ENCODE results near the gene PPFIBP2.
"Not testable (repeated sequence)": the region's sequence is repeated elsewhere in the genome, so short reads cannot be mapped to it uniquely, and the experiment has no call there.

PPFIBP2 gene

DNA sequence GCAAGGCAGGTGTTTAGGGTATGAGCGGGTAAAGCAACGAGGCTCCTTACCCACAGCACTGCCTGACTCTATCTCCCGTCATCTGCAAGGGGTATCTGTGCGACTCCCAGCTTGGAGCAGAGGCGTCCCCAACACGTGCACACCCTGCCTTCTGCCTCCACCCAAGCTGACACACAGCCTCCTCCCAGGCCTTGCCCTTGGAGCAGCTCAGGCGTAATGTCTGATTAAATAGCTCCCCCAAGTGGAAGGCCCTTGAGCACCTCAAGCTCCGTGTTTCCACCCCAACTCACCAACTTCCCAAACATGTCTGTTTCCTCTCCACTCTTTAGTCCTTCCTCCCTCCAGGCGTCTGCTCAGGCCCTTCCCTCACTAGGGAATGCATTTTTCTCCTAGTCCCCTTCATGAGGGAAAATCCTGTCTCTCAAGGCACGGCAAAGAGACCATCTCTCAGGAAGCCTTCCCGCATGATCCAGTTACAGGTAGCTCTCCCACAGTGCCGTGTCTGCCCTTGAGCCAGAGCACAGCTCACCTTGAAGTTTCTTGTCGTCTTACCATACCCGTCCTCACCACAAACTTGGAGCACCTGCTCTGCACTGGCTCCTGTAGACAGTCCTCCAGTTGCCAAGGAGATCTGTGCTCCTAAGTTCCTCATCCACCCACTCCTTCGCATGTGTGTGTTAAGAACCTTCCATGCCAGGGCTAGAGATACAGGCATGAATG is 143.7 kb downstream of the PPFIBP2 start:
- no peak for DNase-seq (ENCODE audit: low read depth in 1 of 2, low spot score in 1 of 2)

DNA sequence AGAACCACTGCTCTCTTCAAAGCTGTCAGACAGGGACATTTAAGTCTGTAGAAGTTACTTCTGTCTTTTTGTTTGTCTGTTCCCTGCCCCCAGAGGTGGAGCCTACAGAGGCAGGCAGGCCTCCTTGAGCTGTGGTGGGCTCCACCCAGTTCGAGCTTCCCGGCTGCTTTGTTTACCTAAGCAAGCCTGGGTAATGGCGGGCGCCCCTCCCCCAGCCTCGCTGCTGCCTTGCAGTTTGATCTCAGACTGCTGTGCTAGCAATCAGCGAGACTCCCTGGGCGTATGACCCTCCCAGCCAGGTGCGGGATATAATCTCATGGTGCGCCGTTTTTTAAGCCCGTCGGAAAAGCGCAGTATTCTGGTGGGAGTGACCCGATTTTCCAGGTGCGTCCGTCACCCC is 149.7 kb downstream of the PPFIBP2 start:
- DNase-seq (ENCODE audit: low read depth in 1 of 2, low spot score in 1 of 2): not testable (repeated sequence)

DNA sequence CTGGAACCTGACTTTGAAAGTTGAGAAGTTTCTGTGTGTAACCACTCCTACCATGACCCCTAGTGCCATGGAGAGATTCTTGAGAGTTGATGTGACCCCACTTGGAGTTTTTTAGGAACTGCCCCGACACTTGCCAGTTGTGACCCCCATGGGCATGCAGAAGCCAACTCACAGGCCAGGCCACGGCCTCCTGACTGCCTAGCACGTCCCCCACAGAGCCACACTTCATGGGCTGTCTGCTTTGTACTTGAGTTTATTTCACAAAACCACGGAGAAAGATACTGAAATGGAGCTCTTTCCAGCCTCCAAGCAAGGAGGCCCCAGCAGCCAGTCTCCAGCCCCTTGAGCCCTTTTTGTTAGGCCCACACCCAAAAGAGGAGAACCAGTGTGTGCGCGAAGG is 151.1 kb downstream of the PPFIBP2 start:
- DNase-seq (ENCODE audit: low read depth in 1 of 2, low spot score in 1 of 2): no peak

DNA sequence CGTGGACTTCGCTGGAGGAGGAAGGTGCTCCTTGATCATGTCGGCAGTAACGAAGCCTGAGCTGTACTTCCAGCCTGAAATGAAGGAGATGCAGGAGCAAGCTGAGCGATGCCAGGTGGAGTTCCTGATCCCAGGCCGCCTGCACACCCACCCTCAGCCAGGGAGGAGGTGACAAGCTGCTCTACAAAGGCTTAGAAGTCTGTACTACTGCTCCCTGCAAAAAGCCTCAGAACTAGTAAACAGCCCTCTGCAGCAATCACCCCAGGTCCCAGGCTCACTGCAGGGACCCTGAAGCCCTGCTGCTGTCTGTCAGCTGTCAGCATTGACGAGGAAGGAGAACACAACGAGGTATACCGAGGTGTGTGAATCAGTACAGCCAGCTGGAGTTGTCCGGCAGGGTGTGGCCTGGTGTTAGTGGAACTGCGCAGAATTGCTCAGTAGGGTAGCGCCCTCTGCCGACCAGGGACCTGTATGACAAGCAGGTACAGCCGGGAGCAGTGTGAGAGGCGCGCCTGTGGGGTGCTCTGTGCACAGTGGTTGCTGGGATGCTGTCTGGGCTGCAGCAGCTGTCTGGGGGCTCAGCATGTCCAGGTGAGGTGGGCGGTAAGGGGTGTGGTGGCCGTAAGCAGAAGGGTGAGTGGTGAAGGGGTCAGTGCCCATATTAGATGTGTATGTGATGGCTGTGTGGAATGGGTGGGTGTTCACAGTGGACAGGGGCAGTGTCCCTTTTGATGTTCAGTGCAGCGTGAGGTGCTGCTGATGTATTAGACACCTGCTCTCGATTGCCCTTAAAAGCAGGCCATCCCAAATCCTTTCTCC is 151.9 kb downstream of the PPFIBP2 start:
- peak; percentile 38 to 59 for DNase-seq (ENCODE audit: low read depth in 1 of 2, low spot score in 1 of 2)

DNA sequence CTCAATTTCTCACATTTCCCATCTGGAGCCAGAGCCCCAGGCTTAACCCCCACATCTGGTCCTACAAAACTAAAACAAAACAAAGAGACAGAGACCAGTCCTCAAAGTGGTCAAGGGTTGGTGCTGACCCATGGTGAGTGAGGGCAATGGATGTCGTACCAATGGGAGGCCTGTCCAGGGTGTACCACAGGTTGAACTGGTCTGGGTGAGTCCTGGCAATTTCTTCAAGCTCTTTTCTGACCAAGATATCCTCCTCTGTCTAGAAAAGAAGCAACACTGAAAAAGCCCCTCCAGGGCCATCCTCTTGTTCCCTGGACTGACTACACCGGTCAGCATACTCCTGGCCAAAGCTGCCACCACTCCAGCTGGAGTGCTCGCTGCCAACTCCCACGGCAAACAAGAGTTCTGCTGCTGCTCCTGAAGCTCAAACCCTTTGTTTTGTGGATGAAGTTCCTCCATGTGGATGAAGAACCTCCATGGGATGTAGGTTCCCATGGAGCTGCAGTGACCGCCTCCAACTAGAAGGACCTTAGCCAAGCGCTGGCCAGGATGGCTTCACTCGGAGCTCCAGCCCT is 152.6 kb downstream of the PPFIBP2 start:
- no peak for DNase-seq (ENCODE audit: low read depth in 1 of 2, low spot score in 1 of 2)

DNA sequence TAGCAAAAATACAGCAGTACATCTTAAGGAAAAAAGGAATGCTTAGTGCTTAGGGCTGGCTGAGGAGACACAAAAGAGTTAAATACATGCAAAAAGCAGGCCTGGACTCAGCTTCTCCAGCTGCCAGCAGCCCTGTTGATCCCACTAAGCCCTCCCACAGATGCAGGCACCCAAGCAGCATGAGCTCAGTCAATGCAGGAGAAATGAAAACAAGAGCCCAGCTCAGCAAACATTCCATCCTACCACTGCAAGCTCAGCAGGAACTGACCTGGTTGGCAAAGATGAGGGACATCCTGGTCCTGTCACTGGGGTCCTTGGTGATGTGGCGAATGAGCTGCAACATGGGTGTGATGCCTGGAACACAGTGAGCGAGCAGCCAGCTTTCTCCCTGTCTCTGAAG is 153.7 kb downstream of the PPFIBP2 start:
- no peak for DNase-seq (ENCODE audit: low read depth in 1 of 2, low spot score in 1 of 2)

DNA sequence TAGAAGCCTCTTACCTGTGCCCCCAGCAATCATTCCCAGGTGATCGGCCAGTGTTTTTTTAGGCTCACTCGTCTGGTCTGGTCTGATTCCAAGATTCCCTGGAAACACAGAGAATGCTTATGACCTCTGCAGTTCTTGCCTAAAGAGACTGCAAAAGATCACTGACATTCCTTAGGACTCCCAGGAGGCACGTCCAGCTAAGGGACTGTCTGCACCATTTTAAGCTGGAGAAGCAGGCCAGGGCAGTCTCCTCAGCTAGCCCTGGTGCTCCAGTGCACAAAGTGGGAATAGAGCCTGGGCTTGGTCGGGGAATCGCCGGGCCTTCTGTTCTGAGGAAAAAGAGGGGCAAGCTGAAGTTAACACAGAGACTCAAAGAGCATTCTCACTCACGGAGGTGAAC is 154.7 kb downstream of the PPFIBP2 start:
- DNase-seq (ENCODE audit: low read depth in 1 of 2, low spot score in 1 of 2): no peak

DNA sequence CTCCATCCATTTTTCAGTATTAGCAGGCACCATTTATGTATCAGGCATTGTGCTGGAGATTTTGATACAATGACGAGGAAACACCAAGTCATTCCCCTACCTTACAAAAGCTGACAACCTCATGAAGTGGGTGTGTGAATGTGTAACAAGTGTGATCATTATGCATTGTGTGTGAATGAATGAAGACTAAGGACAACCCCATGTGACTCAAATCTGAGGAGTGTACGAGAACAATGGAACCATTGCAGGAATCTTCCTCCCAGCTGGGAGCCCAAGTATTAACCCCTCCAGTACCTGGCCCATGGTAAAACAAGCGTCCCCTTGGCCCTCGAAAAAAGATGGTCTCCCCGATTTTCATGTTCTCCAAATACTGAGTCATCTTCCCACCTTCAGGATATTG is 155.1 kb downstream of the PPFIBP2 start:
- no peak for DNase-seq (ENCODE audit: low read depth in 1 of 2, low spot score in 1 of 2)

DNA sequence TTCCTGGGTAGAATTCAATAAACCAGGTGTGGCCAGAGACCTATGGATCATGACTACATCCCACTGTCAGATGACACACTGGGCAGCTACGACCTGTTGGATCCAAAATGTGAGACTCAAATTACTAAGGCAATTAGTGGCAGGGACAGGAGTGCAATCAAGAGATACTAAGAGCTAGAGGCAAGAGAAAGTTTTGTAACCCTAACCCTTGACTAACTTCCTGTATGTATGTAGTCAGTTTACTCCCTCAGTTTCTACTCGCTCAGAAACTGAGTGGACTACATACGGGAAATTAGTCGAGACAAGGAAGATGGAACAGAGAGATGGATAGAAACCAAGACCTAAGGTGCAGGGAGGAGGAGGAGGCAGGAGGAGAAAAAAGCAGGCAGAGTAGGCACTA is 156.8 kb downstream of the PPFIBP2 start:
- DNase-seq (ENCODE audit: low read depth in 1 of 2, low spot score in 1 of 2): no peak

DNA sequence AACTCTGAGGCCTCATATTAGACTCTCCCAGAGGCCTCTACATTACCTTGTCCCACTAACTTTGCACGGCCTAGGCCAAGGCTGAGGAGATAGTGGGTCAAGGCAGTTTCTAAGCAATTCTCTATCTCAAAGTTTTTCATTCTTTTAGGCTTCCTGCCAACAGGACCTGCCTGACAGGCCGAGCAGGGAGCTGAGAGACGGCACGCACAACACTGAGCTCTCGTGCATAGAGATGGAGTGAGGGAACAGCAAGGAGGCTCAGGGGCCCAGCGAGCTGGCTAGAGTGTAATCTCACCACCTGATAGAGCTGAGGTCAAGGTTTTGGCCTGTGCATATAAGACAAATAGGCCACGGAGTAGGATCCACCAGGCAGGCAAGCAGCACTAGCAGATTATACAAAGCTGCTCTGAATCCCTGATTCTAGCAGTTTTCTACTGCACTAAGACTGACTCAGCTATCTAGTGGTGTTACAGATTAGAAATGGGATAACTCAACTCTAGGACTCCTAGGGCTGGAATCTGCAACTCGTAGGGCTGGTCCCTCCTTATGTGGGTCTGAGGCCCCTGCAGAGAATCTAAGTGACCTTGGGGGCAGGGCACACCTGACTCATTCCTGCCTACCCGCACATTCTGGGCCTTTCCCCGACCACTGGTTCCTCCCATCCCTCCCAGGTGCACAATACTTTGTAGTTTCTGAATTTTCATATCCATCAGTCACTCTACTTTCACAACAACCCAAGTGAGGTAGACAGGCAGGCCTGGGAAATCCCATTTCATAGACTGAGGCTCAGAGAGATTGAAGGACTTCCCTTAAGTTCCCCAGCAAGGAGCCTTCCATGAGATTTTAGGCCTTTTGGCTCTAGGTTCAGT is 157.8 kb downstream of the PPFIBP2 start:
- no peak for DNase-seq (ENCODE audit: low read depth in 1 of 2, low spot score in 1 of 2)

DNA sequence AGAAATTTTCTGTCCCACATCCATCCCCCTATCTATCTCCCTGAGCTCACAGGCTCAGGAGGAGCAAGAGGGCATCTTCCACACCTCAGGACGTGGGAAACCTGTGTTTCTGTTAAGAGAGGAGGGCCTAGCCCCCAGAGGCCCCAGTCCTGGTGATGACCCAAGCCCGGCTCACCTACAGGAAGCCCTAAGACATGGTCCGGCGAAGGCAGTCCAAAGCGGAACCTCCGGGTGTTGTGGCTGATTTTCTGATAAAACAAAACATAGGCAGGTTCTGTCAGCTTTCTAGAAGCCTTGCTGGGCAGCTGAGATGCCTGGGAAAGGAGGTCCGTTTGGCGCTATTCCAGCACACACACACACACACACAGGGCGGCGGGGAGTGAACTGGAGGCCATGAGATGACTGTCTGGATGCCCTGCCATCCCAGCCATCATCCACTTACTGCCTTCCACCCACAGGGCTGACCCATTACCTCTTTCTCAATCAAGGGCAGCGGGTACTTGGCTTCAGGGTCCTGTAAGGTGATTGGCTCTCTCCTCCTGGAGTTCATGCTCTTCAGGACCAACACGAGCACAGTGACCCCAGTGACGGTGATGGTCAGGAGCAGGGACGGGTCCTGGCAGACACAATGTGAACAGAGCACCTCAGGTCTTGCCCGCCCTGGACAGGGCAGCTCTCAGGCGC is 158.6 kb downstream of the PPFIBP2 start:
- DNase-seq (ENCODE audit: low read depth in 1 of 2, low spot score in 1 of 2): no peak

DNA sequence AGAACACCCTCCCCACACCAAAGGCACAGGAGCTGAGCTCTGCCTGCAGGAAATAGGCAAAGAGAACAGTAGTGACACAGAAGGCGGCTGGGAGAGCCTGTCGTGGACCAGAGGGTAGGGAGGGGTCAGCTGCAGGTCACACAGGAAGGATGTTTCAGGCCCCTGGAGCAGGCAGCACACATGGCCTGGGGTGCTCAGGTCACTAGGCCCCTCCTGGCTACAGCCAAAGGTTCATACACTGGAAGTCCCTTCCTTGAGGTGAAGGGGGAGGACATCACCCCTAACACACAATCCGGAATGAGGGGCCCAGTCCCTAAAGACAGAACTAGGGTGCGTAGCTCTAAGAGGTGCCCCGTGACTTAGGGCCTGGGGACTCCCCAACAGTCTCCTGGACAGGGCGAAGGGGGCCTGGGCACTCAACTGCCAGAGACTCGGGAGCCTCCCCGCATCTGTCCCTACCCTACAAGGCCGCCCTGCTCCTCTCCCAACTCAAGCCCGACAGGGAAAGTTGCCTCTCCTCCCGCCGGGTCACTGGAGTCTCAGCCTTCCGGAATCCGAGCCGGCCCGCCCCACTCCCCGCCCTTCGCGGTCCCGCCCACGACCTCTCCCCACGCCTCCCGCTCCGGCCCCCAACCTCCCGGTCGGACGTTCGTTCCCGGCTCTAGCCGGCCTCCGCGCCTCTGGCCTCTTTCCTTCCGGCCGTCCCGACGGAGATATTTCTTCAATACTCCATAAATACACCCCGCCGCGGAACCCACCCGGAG is 159.3 kb downstream of the PPFIBP2 start, which contains the start of gene CYB5R2:
TSS of gene CYB5R2 (minus strand) at position 541 of the 764 bp plus-strand sequence. CDS start 675 bp downstream, outside the sequence.
- no peak for DNase-seq (ENCODE audit: low read depth in 1 of 2, low spot score in 1 of 2)

DNA sequence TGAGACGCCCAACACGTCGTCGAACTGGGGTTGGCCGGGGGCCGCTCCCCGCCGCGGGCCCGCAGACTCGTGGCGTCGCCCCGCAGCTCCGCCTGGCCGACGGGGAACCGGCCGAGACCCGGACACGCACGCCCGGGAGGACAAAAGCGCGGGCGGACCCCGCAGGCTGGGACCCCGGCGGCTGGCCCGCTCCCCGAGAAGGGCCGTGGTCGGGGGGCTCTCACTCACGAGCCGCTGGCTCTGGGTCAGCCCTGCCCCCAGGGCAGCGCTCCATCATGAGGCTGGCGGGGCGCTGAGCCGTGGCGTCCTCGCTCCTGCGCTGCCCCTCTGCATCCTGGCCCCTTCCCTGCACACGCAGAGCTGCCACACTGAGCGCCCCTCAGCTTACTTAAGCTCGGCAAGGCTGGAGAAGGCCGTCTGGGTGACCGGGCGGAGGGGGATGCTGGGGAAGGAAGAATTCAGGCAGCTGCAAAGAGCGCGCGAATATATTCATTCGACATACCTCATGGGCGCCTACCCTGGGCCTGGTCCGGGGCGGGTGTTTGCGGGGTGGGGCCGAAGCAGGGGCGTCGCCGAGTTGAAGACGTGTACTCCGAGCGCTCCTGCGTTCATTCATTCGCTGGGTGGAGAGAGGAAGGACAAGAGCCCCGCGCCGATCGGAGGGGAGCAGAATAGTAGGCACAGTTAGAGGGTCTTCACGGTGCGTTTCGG is 160.1 kb downstream of the PPFIBP2 start:
- DNase-seq (ENCODE audit: low read depth in 1 of 2, low spot score in 1 of 2): no peak

DNA sequence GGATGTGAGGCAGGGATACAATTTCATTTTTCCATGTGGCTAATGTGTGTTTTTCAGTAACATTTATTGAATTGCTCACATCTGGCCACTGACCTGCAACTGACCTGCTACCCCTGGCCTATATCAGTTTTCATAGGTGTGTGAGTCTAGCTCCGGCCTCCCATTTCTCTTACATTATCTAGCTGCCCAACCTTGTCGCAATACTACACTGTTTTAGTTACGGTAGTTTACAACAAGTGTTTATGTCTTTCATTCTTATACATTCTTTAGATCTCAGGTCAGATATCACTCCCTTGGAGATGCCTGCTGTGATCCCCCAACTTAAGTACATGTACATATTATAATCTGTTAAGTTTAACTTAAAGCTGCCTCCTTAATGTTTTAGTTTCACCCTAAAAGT is 161.8 kb downstream of the PPFIBP2 start:
- DNase-seq (ENCODE audit: low read depth in 1 of 2, low spot score in 1 of 2): no peak

DNA sequence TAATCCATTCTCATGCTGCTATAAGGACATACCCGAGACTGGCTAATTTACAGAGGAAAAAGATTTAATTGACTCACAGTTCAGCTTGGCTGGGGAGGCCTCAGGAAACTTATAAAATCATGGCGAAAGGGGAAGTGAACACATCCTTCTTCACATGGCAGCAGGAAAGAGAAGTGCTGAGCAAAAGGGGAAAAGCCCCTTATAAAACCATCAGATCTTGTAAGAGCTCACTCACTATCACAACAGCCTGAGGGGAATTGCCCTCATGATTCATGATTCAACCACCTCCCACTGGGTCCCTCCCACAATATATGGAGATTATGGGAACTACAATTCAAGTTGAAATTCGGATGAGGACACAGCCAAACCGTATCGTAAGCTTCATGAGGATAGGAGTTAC is 163.3 kb downstream of the PPFIBP2 start:
- DNase-seq (ENCODE audit: low read depth in 1 of 2, low spot score in 1 of 2): no peak

DNA sequence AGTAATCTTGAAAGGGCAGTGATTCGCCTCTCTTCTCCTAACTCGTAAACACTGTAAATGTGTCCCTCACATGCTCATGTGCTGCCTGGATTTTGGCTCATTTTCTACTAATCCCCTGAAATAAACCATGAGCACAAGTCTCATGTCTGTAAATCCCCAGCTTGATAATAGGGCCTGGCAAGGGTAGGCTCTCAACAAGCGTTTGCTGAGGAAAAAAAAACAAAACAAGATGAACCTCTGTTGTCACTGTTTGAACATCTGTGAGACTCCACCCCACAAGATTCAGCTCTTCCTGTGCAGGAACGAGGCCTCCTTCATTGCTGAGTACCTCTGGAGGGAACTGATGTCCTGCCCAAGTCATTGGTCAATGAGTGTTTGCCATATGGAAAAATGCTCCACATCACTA is 164.0 kb downstream of the PPFIBP2 start:
- DNase-seq (ENCODE audit: low read depth in 1 of 2, low spot score in 1 of 2): no peak

DNA sequence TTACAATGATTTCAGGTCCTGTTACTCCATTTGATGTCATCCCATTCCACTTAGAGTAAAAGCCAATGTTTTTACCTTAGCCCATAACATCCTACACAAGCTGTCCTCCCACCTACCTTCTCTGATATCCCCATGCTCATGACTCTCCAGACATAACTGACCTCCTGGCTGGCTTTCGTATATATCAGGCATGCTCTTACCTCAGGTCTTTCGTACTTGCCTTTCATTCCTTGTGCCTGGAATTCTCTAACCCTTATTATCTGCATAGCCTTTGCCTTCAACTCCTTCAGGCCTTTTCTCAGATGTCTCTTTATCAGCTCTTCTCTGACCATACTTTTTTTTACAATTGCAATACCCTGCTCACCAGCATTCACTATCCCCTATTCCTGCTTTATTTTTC is 169.8 kb downstream of the PPFIBP2 start:
- no peak for DNase-seq (ENCODE audit: low read depth in 1 of 2, low spot score in 1 of 2)

DNA sequence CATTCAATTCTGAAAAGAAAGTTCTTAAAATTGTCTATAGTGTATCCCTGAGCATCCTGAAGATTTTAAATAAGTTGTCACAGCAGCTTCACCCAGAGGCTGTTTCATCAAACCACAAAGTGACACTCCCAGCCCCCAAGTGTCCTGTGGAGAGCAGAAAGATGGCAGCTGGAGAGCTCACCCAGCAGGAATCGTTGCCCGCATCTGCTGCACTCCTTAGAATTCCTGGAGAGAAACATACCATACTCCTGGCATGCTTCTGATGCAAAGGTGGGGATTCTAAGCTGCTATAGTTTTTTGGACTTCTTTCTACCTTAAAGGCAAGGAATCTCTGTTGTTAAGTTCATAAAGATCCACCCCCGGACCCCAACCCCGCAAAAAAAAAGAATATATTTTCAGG is 173.0 kb downstream of the PPFIBP2 start:
- DNase-seq (ENCODE audit: low read depth in 1 of 2, low spot score in 1 of 2): no peak

DNA sequence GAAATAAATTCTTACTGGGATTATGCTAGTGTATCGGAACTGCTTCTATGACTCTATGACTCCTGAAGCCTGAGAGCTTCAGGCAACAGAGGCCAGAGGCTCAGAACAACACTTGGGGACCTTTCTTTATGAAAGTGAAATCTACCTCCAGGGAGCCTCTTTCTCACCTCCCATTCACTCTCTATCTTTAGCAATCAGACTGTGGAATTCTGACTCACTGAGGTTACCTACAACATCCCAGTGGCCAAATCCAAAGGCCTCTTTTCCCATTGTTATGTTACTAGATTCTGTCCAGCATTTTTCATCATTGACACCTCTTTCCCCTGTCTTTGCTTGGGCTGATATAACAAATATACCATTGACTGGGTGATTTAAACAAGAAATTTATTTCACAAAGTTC is 173.6 kb downstream of the PPFIBP2 start:
- no peak for DNase-seq (ENCODE audit: low read depth in 1 of 2, low spot score in 1 of 2)

Data from stimulated activated CD4-positive, alpha-beta T cell treated with anti-CD3 and anti-CD28 coated beads, Interleukin-15, amount 100 ng/mL, for 1 hour (primary cell).